Ovary (tissue), 9 donors: Measurements from ENCODE around the gene KMT5C. TPM values are rescaled to one million over a fixed set of nuclear protein-coding genes. Genes with fewer than 3 reads are reported as not detected.
A peak's percentile ranks its signal among the peaks of the same experiment; 100 is the strongest.

Source experiments
- DNase-seq, 5 donors: peaks; one replicate each; pipeline ENCODE4 v3.0.0-alpha.2; 2019 to 2020
- H3K27ac ChIP-seq, 2 donors: fragments of 200-600 bp; one replicate each; pipeline versions ENCODE4 v1.5.1 to v1.8.0; 2019 to 2022
- H3K27me3 ChIP-seq: fragments of 200-600 bp; one replicate; pipeline ENCODE4 v1.8.0; 2022
- H3K36me3 ChIP-seq: fragments of 200-600 bp; sonication (generic); one replicate; pipeline ENCODE4 v1.5.1; 2019
- H3K4me1 ChIP-seq: one replicate; pipeline ENCODE4 v1.8.1; 2013; ENCODE audit warnings: mild to moderate bottlenecking, moderate library complexity; ENCODE audit not compliant: insufficient read depth
- H3K4me3 ChIP-seq: fragments of 200-600 bp; sonication (generic); one replicate; pipeline ENCODE4 v1.5.1; 2017
- H3K9me3 ChIP-seq, 2 donors: fragments of 200-600 bp in 1 of 2; sonication (generic) in 1 of 2; one replicate each; pipeline versions ENCODE4 v1.5.1 to v1.8.1; 2013 to 2019; ENCODE audit warnings: mild to moderate bottlenecking in 1 of 2, moderate library complexity in 1 of 2
- EP300 ChIP-seq: sonication (generic); formaldehyde crosslinking; IDR thresholded peaks from one replicate; pipeline ENCODE4 v1.6.1; 2017; ENCODE audit warnings: antibody characterized with exemption
- POLR2A ChIP-seq: fragments of 450-650 bp; IDR thresholded peaks from one replicate; pipeline ENCODE4 v1.6.1; 2017; ENCODE audit warnings: antibody characterized with exemption, mild to moderate bottlenecking, moderate library complexity
- WGBS, 3 donors: extraction: QIAGEN DNeasy Blood & Tissue Kit in 1 of 3; methylation state at CpG; one replicate each; pipeline versions ENCODE4 v1.1.5 to v1.1.7; 2013 to 2017; 5-methylcytosine and 5-hydroxymethylcytosine counted together
- intact Hi-C, 4 donors: fragments of 100-400 bp; cut with DNase I; formaldehyde crosslinking; loops; one replicate each; pipeline versions ENCODE4 v1.11.0 to v1.15.1; 2022 to 2023
- polyA plus RNA-seq, 2 donors: library from polyadenylated mRNA; stranded (reverse); fragments of 200-250 nt in 1 of 2; fragments of 350-450 nt in 1 of 2; fragmentation: Illumina TruSeq in 1 of 2; extraction: RNeasy Lipid Tissue Mini Kit (QIAGEN cat#74804) in 1 of 2; gene quantifications; one replicate each; pipeline ENCODE4 v1.2.3, GENCODE V29; 2013 to 2014
- total RNA-seq, 7 donors: library from RNA; depleted of rRNA in 2 of 7; stranded (reverse); fragments of >200 nt in 2 of 7; fragmentation: NEBNext Ultra II Directional in 3 of 7; extraction: Animal tissue kit (Norgen Biotek cat#: 25700) in 3 of 7; gene quantifications; one replicate each; pipeline versions ENCODE4 v1.1.0 to v1.2.4, GENCODE V29; 2016 to 2023
- TF ChIP-seq, protein P1 (sequence below), 3 donors: fragments of 450-650 bp in 2 of 3; fragments of 200-600 bp in 1 of 3; IDR thresholded peaks; one replicate each; pipeline versions ENCODE4 v1.5.1 to v1.8.0; 2016 to 2022; ENCODE audit warnings: antibody characterized with exemption in 3 of 3, mild to moderate bottlenecking in 1 of 3
- donor health status: DM: no; HTN: no; CAD: no; lungs with moderate emphysema.
- donor health status: DM: no; HTN: no; CAD: no.
- donor health status: Bipolar disorder and iron deficiency.
- donor health status: DM: yes; HTN: yes; CAD: no.
- donor health status: DM: no; HTN: no; CAD: no.
- donor health status: DM: yes; HTN: yes; CAD: no.

The KMT5C gene
- total and polyA plus RNA-seq, 9 donors, result 0.37 to 26.2 (median 11.9) TPM

DNA sequence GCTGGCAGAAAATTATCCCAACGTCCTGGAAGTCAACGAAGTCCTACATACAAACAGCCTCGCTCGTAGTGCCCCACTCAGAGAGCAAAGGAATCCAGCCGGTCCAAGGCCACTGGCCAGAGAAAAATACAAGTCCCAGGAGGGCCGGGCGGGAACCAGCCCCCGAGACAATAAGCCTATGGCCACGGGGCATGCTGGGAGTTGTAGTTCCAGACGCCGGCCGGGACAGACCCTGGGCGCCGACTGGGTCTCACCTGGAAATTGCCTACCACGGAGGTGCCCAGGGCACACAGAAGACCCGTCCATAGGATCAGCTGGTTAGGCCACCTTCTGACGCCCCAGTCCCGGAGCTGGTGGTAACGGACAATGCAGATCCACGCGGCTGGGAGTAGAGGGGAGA, 19.9 kb upstream of the KMT5C start:
- H3K4me3 ChIP-seq, result no peak overlapping the region
- TF ChIP-seq POLR2A (no peak), EP300 (no peak)
- TF ChIP-seq, protein P1, sequence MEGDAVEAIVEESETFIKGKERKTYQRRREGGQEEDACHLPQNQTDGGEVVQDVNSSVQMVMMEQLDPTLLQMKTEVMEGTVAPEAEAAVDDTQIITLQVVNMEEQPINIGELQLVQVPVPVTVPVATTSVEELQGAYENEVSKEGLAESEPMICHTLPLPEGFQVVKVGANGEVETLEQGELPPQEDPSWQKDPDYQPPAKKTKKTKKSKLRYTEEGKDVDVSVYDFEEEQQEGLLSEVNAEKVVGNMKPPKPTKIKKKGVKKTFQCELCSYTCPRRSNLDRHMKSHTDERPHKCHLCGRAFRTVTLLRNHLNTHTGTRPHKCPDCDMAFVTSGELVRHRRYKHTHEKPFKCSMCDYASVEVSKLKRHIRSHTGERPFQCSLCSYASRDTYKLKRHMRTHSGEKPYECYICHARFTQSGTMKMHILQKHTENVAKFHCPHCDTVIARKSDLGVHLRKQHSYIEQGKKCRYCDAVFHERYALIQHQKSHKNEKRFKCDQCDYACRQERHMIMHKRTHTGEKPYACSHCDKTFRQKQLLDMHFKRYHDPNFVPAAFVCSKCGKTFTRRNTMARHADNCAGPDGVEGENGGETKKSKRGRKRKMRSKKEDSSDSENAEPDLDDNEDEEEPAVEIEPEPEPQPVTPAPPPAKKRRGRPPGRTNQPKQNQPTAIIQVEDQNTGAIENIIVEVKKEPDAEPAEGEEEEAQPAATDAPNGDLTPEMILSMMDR (IDR thresholded peaks at IDR 0.05), result no peak
- H3K27me3 ChIP-seq, result no peaks in the 10 kb centered on the region
- DNase-seq, result peak in 4 of 5 donors; percentile 36 to 75 (median 56)
- H3K36me3 ChIP-seq, result no peaks in the 10 kb centered on the region
- no peaks in the 10 kb centered on the region for H3K9me3 ChIP-seq
- H3K27ac ChIP-seq, result no peak overlapping the region
- no peaks in the 10 kb centered on the region for H3K4me1 ChIP-seq
- intact Hi-C loops, result no loop called here
- 5 to 18% (median 7%) methylated on average over 21 of the region's 21 CpGs for WGBS, 3 donors

DNA sequence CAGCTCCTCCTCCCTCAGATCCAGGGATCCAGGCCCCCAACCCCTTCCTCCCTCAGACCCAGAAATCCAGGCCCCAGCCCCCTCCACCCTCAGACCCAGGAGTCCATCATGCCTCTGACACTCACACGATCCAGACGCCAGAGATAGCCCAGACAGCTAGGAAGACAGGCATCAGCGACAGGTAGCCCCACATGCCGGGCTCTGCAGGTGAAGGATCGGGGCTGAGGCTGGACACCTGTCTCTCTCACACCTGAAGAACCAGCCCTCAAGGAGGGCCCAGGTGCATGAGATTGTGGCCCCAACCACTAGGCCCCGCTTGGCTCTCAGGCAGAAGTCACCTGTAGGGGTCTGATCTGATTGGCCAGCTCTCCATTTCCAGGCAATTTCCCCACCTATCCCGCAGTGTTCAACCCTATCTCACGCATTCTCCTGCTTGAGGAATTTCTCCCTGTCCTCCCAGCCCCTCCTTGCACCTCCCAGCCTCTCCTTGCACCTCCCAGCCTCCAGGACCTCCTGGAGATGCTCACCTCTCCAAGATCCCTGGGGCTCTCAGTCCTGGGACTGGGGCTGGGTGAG, 18.7 kb upstream of the KMT5C start:
- 79 to 92% (median 86%) methylated on average over 7 to 8 of the region's 8 CpGs for WGBS, 3 donors
- intact Hi-C loops, result no loop called here
- H3K27me3 ChIP-seq, result no peaks in the 10 kb centered on the region
- H3K27ac ChIP-seq, result no peak overlapping the region
- H3K9me3 ChIP-seq, result no peaks in the 10 kb centered on the region
- DNase-seq, result no peak
- TF ChIP-seq POLR2A (no peak), EP300 (no peak)
- TF ChIP-seq, protein P1 (IDR thresholded peaks at IDR 0.05), result no peak
- H3K4me1 ChIP-seq, result no peaks in the 10 kb centered on the region
- H3K4me3 ChIP-seq, result no peak overlapping the region
- no peaks in the 10 kb centered on the region for H3K36me3 ChIP-seq

DNA sequence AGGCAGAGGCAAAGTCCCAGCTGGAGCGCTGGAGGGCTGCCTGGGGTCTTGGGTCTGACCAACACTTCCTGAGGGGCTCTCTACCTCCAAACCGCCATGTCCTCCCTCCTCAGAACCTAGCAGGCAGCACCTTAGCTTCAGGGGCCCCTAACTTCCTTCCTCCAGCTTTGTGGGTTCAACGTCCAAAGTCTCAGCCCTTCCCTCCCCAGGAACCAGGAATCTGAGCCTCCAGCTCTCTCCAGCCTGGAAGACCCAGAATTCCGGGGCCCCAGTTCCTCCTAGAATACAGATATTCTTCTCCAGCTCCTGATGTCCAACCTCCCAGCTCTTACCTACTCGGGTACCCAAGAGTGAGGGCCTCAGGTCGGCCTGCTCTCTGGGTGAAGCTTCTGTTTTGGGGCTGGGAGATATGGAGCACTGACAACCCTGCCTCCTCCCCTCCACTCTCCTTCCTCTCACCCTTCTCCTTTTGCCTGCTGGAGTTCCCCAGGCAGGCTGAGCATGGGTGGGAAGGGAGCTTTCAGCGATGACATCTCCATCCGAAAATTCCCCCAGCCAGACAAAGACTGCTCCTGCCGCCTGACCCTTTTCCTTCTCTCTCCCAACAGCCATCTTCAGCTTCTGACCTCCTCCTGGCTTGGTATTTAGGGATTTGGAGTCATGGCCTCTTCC, 18.1 kb upstream of the KMT5C start:
- TF ChIP-seq POLR2A (no peak), EP300 (no peak)
- TF ChIP-seq, protein P1 (IDR thresholded peaks at IDR 0.05), result no peak
- DNase-seq, result no peak
- intact Hi-C loops, result no loop called here
- Histone ChIP-seq H3K27ac (no peak overlapping the region), H3K9me3 (no peaks in the 10 kb centered on the region), H3K4me1 (no peaks in the 10 kb centered on the region), H3K27me3 (no peaks in the 10 kb centered on the region), H3K36me3 (no peaks in the 10 kb centered on the region), H3K4me3 (no peak overlapping the region)
- 79 to 81% (median 80%) methylated on average over 9 of the region's 9 CpGs for WGBS, 3 donors

DNA sequence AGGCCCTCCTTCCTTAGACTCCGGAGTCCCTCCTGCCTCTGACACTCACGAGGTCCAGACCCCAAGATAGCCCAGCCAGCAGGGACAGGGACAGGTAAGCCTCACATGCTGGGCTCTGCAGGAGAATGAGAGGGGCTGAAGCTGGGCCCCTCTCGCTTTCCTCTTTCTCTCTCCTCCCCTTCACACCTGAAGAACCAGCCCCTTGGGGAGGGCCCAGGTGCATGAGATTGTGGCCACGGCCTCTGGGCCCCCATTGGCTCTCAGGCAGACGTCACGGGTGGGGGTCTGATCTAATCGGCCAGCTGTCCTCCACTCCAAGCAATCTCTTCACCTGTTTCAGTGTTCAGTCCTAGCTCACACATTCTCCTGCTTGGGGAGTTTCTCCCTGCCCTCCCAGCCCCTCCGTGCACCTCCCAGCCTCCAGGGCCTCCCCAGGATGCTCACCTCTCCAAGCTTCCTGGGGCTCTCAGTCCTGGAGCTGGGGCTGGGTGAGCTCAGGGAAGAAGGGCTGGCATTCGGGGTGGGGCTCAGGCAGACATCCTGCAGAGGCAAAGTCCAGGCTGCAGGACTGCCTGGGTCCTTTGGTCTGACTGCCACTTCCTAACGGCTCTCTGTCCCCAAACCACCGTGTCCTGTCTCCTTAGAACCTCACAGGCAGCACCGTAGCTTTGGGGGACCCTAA, 17.3 kb upstream of the KMT5C start:
- no peak for DNase-seq
- no peak for TF ChIP-seq EP300
- TF ChIP-seq, protein P1 (IDR thresholded peaks at IDR 0.05), result no peak
- no peak for TF ChIP-seq POLR2A
- Histone ChIP-seq H3K4me3 (no peak overlapping the region), H3K27ac (no peak overlapping the region), H3K36me3 (no peaks in the 10 kb centered on the region), H3K27me3 (no peaks in the 10 kb centered on the region), H3K9me3 (no peaks in the 10 kb centered on the region), H3K4me1 (no peaks in the 10 kb centered on the region)
- 56 to 72% (median 64%) methylated on average over 12 of the region's 12 CpGs for WGBS, 3 donors
- intact Hi-C loops, result no loop called here
